ENCODE results near the gene KLHL18.
"Not testable (repeated sequence)": the region's sequence is repeated elsewhere in the genome, so short reads cannot be mapped to it uniquely, and the experiment has no call there.

Gene KLHL18

GRCh38 chr3:47274652-47275051 is 8.1 kb upstream of the KLHL18 start:
- no peak for DNase-seq

GRCh38 chr3:47276558-47276957 is 6.2 kb upstream of the KLHL18 start:
- no peak for DNase-seq

GRCh38 chr3:47280519-47280918 is 2.2 kb upstream of the KLHL18 start:
- DNase-seq: no peak

GRCh38 chr3:47283193-47283537 is 421 bp downstream of the KLHL18 start:
- DNase-seq: peak in 1 of 2 donors; percentile 42

- DNase-seq: no peak
Observed at GRCh38 chr3:47283591-47284364, 1.0 kb downstream of the KLHL18 start.

- no peak for DNase-seq
Observed at GRCh38 chr3:47288966-47289910, 6.5 kb downstream of the KLHL18 start.

- no peak for DNase-seq
Observed at GRCh38 chr3:47291158-47291753, 8.5 kb downstream of the KLHL18 start.

- DNase-seq: not testable (repeated sequence)
Observed at GRCh38 chr3:47291754-47292420, 9.1 kb downstream of the KLHL18 start.

GRCh38 chr3:47293822-47294221 is 11.1 kb downstream of the KLHL18 start:
- DNase-seq: no peak

- DNase-seq: no peak
Observed at GRCh38 chr3:47294392-47294791, 11.6 kb downstream of the KLHL18 start.

- DNase-seq: no peak
Observed at GRCh38 chr3:47295322-47295721, 12.6 kb downstream of the KLHL18 start.

GRCh38 chr3:47295976-47296375 is 13.2 kb downstream of the KLHL18 start:
- DNase-seq: no peak

GRCh38 chr3:47296562-47297302 is 14.0 kb downstream of the KLHL18 start:
- peak in 1 of 2 donors; percentile 10 for DNase-seq

GRCh38 chr3:47298439-47298838 is 15.7 kb downstream of the KLHL18 start:
- no peak for DNase-seq

GRCh38 chr3:47299381-47300318 is 16.9 kb downstream of the KLHL18 start:
- DNase-seq: no peak

GRCh38 chr3:47301456-47301855 is 18.7 kb downstream of the KLHL18 start:
- no peak for DNase-seq

GRCh38 chr3:47306022-47306421 is 23.3 kb downstream of the KLHL18 start:
- DNase-seq: no peak

GRCh38 chr3:47309231-47309630 is 26.5 kb downstream of the KLHL18 start:
- DNase-seq: not testable (repeated sequence)

- DNase-seq: no peak
Observed at GRCh38 chr3:47310391-47310790, 27.6 kb downstream of the KLHL18 start.

GRCh38 chr3:47313341-47314055 is 30.8 kb downstream of the KLHL18 start:
- DNase-seq: no peak

All from hippocampal formation (tissue), 2 donors.